Measurements from ENCODE around the gene FGF18. TPM values are rescaled to one million over a fixed set of nuclear protein-coding genes. Genes with fewer than 3 reads are reported as not detected.

Gene FGF18
- total RNA-seq, 1 donor from 2014 or later = 6.9 TPM

GRCh38 chr5:171486613-171487012 lies 67.2 kb downstream of the FGF18 start:
- Histone ChIP-seq H3K27ac (no peak overlapping the region), H3K4me3 (no peak overlapping the region), H3K4me1 (peaks cover 0 to 5% of the 10 kb centered on the region in 2 donors), H3K36me3 (no peaks in the 10 kb centered on the region), H3K9me3 (no peaks in the 10 kb centered on the region), H3K27me3 (no peaks in the 10 kb centered on the region)
- intact Hi-C loops (cut with DNase I) = no loop called here
- no peak for DNase-seq (ENCODE audit: low spot score in 2 of 2)
- TF ChIP-seq, protein P1, sequence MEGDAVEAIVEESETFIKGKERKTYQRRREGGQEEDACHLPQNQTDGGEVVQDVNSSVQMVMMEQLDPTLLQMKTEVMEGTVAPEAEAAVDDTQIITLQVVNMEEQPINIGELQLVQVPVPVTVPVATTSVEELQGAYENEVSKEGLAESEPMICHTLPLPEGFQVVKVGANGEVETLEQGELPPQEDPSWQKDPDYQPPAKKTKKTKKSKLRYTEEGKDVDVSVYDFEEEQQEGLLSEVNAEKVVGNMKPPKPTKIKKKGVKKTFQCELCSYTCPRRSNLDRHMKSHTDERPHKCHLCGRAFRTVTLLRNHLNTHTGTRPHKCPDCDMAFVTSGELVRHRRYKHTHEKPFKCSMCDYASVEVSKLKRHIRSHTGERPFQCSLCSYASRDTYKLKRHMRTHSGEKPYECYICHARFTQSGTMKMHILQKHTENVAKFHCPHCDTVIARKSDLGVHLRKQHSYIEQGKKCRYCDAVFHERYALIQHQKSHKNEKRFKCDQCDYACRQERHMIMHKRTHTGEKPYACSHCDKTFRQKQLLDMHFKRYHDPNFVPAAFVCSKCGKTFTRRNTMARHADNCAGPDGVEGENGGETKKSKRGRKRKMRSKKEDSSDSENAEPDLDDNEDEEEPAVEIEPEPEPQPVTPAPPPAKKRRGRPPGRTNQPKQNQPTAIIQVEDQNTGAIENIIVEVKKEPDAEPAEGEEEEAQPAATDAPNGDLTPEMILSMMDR (IDR thresholded peaks at IDR 0.05) = no peak

GRCh38 chr5:171488876-171489275 lies 69.4 kb downstream of the FGF18 start:
- H3K27me3 ChIP-seq = no peaks in the 10 kb centered on the region
- intact Hi-C loops (cut with DNase I) = no loop called here
- TF ChIP-seq, protein P1 (IDR thresholded peaks at IDR 0.05) = no peak
- no peak overlapping the region for H3K4me3 ChIP-seq
- no peak overlapping the region for H3K27ac ChIP-seq
- H3K36me3 ChIP-seq = no peaks in the 10 kb centered on the region
- no peak for DNase-seq (ENCODE audit: low spot score in 2 of 2)
- H3K4me1 ChIP-seq = peaks cover 0 to 5% of the 10 kb centered on the region in 2 donors
- H3K9me3 ChIP-seq = no peaks in the 10 kb centered on the region

DNA sequence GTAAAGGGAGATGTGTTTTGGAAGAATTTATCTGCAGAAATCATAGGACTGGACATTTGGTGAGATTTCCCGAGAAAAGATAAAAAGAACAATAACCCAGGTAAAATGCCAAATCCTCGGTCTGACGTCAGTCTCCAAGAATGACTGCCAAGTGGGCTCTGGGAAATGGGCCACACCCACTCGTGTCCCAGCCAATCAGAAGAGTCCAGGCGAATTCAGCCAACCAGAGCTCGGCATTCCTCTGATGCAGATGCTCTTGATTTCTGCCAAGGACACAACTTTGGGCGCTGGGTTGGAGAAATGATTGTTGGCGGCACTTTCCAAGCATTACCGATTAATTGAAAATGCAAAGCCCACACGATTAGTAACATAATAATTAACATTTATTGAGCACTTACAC lies 73.3 kb downstream of the FGF18 start:
- Histone ChIP-seq H3K9me3 (no peaks in the 10 kb centered on the region), H3K27ac (no peak overlapping the region), H3K4me3 (no peak overlapping the region), H3K4me1 (peaks cover 7 to 30% of the 10 kb centered on the region in 2 donors), H3K36me3 (no peaks in the 10 kb centered on the region), H3K27me3 (no peaks in the 10 kb centered on the region)
- intact Hi-C loops (cut with DNase I) = no loop called here
- no peak for DNase-seq (ENCODE audit: low spot score in 2 of 2)
- TF ChIP-seq, protein P1 (IDR thresholded peaks at IDR 0.05) = no peak

GRCh38 chr5:171493646-171494393 lies 74.4 kb downstream of the FGF18 start:
- DNase-seq (ENCODE audit: low spot score in 2 of 2) = no peak
- no peaks in the 10 kb centered on the region for H3K36me3 ChIP-seq
- TF ChIP-seq, protein P1 (IDR thresholded peaks at IDR 0.05) = no peak
- no peaks in the 10 kb centered on the region for H3K9me3 ChIP-seq
- H3K4me3 ChIP-seq = no peak overlapping the region
- H3K4me1 ChIP-seq = peaks cover 7 to 30% of the 10 kb centered on the region in 2 donors
- H3K27me3 ChIP-seq = no peaks in the 10 kb centered on the region
- H3K27ac ChIP-seq = peak overlapping the region; percentile 85 to 88
- intact Hi-C loops (cut with DNase I) = loop anchor here (2.0 kb wide), 1 partner anchor 43 kb away; no protein-coding TSS in a partner anchor

DNA sequence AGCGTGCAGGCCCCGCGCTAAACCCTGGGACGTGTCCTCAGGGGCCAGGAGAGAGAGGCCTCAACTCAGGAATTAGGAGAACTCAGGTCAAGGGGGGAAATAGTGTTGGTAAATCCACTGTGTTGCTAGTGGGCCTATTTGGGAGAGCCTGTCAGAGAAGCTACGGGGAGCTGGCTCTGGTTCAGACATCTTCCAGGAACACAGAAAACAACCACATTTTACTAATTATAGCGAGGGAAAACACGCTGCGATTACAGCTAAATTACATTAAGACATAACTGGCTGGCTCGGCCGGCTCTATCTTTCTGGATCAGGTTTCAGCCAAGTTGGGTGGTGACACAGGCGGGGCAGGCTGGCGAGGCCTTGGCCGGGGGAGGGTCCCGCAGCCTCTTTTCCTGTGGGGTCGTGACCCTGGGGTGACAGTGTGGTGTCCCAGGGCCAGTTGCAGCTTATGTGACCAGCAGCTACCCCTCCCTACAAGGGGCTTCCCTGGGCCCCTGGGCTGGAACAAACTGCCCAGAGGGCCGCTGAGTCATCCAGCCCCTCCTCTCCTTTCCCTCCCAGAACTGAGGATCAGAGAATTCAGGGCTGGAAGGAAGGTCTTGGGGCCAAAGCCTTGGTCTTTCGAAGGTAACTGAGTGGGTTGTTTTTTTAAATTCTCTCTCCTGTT lies 75.1 kb downstream of the FGF18 start:
- Histone ChIP-seq H3K27ac (peak overlapping the region; percentile 85 to 88), H3K9me3 (no peaks in the 10 kb centered on the region), H3K36me3 (no peaks in the 10 kb centered on the region), H3K27me3 (no peaks in the 10 kb centered on the region), H3K4me3 (peak overlapping the region in 1 of 2 donors; percentile 37), H3K4me1 (peaks cover 7 to 30% of the 10 kb centered on the region in 2 donors)
- DNase-seq (ENCODE audit: low spot score in 2 of 2) = peak; percentile 35 to 86
- TF ChIP-seq, protein P1 (IDR thresholded peaks at IDR 0.05) = no peak
- intact Hi-C loops (cut with DNase I) = loop anchor here (2.0 kb wide), 1 partner anchor 44 kb away; no protein-coding TSS in a partner anchor
